SU-DHL-6 (cell line): ENCODE data around the gene NIPA2.

Experiments used
- H2AFZ ChIP-seq: fragments of 200-600 bp; sonication (generic); 2 replicates; pipeline ENCODE4 v1.6.1; 2014; ENCODE audit warnings: low read depth, mild to moderate bottlenecking, moderate library complexity, mixed read lengths, antibody characterized with exemption, low read length; ENCODE audit not compliant: severe bottlenecking
- H3F3A ChIP-seq: fragments of 200-600 bp; shearing (Covaris generic); 2 replicates; pipeline ENCODE4 v1.6.0; 2016; ENCODE audit warnings: antibody characterized with exemption, mild to moderate bottlenecking; ENCODE audit not compliant: insufficient read depth
- H3K27ac ChIP-seq: fragments of 200-600 bp; sonication (generic); 2 replicates; pipeline ENCODE4 v1.5.1; 2016; ENCODE audit warnings: low read depth, mild to moderate bottlenecking, low read length, moderate library complexity, mixed read lengths
- H3K27me3 ChIP-seq: fragments of 200-600 bp; sonication (generic), shearing (Covaris generic); 2 replicates; pipeline ENCODE4 v1.6.0; 2014; ENCODE audit warnings: mild to moderate bottlenecking, low read length
- H3K36me3 ChIP-seq: fragments of 200-600 bp; sonication (generic); 2 replicates; pipeline ENCODE4 v1.6.1; 2014; ENCODE audit warnings: mild to moderate bottlenecking, low read length, mixed read lengths
- H3K4me2 ChIP-seq: fragments of 300-600, 200-600 bp; shearing (Covaris generic), sonication (generic); 2 replicates; pipeline ENCODE4 v1.6.0; 2014; ENCODE audit warnings: low read length, low read depth, mild to moderate bottlenecking; ENCODE audit not compliant: poor library complexity, severe bottlenecking
- H3K4me3 ChIP-seq: fragments of 200-600 bp; sonication (generic); 2 replicates; pipeline ENCODE4 v1.5.1; 2014; ENCODE audit warnings: antibody characterized with exemption, low read length, mild to moderate bottlenecking, mixed read lengths; ENCODE audit not compliant: insufficient read depth, poor library complexity, severe bottlenecking
- H3K79me2 ChIP-seq: fragments of 200-600 bp; sonication (generic); 2 replicates; pipeline ENCODE4 v1.6.1; 2014; ENCODE audit warnings: mild to moderate bottlenecking, low read length, moderate library complexity; ENCODE audit not compliant: insufficient read depth
- H3K9ac ChIP-seq: fragments of 200-600 bp; sonication (generic); 2 replicates; pipeline ENCODE4 v1.7.0; 2014; ENCODE audit warnings: mild to moderate bottlenecking, low read length
- H3K9me2 ChIP-seq: fragments of 200-600 bp; sonication (generic); replicated peaks from 2 replicates; pipeline ENCODE4 v1.6.1; 2014; ENCODE audit warnings: low read length; ENCODE audit not compliant: insufficient read depth
- H3K9me3 ChIP-seq: fragments of 200-600 bp; sonication (generic); 2 replicates; pipeline ENCODE4 v1.6.1; 2014; ENCODE audit warnings: low read length, mixed read lengths; ENCODE audit not compliant: insufficient read depth
- H4K20me1 ChIP-seq: fragments of 200-600 bp; sonication (generic); 2 replicates; pipeline ENCODE4 v1.6.1; 2014; ENCODE audit warnings: low read depth, mild to moderate bottlenecking, antibody characterized with exemption, low read length, moderate library complexity, mixed read lengths
- EZH2phosphoT487 ChIP-seq: fragments of 200-600 bp; sonication (generic), shearing (Covaris generic); conservative IDR thresholded peaks from 2 replicates; pipeline ENCODE4 v1.6.1; 2018; ENCODE audit warnings: mild to moderate bottlenecking, antibody characterized with exemption, low read length, moderate library complexity, mixed read lengths
- TF ChIP-seq, protein P1 (sequence below): fragments of 200-600 bp; sonication (generic); IDR thresholded peaks from one replicate; pipeline ENCODE4 v1.5.1; 2017; ENCODE audit warnings: antibody characterized with exemption, mild to moderate bottlenecking, low read length, moderate library complexity; ENCODE audit not compliant: insufficient read depth, poor library complexity, severe bottlenecking

Gene NIPA2

DNA sequence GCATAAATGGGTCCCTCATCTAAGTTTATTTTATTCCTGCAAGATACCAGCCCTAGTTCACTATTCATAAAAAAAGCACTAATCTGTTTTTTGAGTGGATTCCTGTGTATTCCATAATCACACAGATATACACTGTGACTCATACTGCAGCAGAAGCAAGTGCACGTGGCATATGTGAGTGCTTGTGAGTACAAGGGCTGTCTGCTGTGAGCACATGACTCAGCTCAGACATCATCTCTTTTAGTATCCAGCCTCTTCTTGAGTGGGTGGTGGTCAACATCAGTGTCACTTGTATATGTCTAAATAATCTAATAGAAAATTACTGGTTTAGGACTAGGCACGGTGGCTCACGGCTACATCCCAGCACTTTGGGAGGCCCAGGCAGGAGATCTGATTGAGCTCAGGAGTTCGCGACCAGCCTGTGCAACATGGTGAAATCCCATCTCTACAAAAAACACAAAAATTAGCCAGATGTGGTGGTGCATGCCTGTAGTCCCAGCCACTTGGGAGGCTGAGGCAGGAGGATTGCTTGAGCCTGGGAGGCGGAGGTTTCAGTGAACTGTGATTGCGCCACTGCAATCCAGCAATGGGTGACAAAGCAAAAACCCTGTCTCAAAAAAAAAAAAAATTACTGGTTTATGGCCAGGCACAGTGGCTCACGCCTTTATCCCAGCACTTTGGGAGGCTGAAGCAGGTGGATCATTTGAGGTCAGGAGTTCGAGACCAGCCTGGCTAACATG, 49.8 kb downstream of the NIPA2 start:
- TF ChIP-seq EZH2phosphoT487: no peak
- TF ChIP-seq, protein P1, sequence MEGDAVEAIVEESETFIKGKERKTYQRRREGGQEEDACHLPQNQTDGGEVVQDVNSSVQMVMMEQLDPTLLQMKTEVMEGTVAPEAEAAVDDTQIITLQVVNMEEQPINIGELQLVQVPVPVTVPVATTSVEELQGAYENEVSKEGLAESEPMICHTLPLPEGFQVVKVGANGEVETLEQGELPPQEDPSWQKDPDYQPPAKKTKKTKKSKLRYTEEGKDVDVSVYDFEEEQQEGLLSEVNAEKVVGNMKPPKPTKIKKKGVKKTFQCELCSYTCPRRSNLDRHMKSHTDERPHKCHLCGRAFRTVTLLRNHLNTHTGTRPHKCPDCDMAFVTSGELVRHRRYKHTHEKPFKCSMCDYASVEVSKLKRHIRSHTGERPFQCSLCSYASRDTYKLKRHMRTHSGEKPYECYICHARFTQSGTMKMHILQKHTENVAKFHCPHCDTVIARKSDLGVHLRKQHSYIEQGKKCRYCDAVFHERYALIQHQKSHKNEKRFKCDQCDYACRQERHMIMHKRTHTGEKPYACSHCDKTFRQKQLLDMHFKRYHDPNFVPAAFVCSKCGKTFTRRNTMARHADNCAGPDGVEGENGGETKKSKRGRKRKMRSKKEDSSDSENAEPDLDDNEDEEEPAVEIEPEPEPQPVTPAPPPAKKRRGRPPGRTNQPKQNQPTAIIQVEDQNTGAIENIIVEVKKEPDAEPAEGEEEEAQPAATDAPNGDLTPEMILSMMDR: no peak
- Histone ChIP-seq H3K79me2 (no peaks in the 10 kb centered on the region), H3K27ac (no peak overlapping the region), H4K20me1 (no peaks in the 10 kb centered on the region), H3K4me3 (no peak overlapping the region), H3K4me2 (no peak overlapping the region), H3K9me3 (no peaks in the 10 kb centered on the region), H3K27me3 (no peaks in the 10 kb centered on the region), H2AFZ (no peak overlapping the region), H3K36me3 (no peaks in the 10 kb centered on the region), H3K9ac (no peak overlapping the region), H3K9me2 (no peaks in the 10 kb centered on the region), H3F3A (no peaks in the 10 kb centered on the region)

DNA sequence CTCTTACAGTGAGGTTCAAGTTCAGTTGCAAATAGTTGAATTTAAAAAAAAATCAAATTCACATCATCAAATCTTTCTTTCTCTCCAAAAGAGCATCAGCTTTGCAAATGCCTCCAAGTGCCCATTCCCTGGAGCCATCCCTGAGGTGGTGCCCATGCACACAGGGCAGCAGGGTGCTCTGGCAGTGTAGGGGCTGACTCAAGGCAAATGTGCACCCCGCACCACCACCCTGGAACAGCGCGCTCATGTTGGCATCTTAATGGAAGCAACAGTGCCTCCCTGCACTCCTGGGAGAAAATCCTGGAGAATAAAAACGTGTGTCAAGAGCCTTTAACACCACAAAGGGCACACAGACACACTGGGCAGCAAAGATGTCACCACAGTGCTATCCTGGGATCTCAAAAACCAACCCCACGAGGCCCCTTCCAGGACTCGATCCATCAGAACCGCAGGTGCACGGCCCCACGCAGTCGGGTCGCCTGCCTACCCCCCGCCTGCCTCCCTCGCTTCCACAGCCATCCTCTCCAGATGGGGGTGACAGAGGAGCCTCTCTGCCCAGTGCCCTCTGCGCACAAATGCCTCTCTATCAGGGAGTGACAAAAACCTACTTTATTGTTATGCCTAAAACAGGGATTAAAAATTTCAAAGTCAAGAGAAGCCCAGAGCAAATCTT, 50.8 kb downstream of the NIPA2 start:
- H3K9me2 ChIP-seq: no peaks in the 10 kb centered on the region
- H3K9ac ChIP-seq: no peak overlapping the region
- H3K27me3 ChIP-seq: no peaks in the 10 kb centered on the region
- H3F3A ChIP-seq: no peaks in the 10 kb centered on the region
- TF ChIP-seq, protein P1: no peak
- no peak for TF ChIP-seq EZH2phosphoT487
- H4K20me1 ChIP-seq: no peaks in the 10 kb centered on the region
- no peak overlapping the region for H2AFZ ChIP-seq
- H3K9me3 ChIP-seq: no peaks in the 10 kb centered on the region
- no peak overlapping the region for H3K4me3 ChIP-seq
- no peaks in the 10 kb centered on the region for H3K79me2 ChIP-seq
- no peak overlapping the region for H3K4me2 ChIP-seq
- no peaks in the 10 kb centered on the region for H3K36me3 ChIP-seq
- no peak overlapping the region for H3K27ac ChIP-seq

DNA sequence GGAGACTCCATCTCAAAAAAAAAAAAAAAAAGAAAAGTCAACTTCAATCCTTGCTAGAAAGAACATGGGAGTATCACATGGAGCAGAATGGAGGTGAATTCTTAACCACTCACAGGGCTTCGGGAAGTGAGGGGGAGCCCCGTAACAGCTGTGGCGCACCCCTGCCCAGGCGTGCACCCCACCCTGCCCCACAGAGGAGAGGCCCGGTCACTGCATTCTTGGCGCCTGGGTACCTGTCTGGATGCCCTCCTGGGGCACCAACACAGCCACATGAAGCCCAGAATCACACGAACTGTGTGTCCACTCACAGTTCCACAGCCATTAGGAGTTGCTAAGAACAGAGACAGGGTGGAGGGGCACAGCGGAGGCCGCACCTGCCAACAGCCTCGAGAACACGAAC, 51.8 kb downstream of the NIPA2 start:
- Histone ChIP-seq H3K27me3 (no peaks in the 10 kb centered on the region), H3K9me2 (no peaks in the 10 kb centered on the region), H3K79me2 (no peaks in the 10 kb centered on the region), H3K9me3 (no peaks in the 10 kb centered on the region), H3K27ac (no peak overlapping the region), H3K4me2 (no peak overlapping the region), H3K36me3 (no peaks in the 10 kb centered on the region), H2AFZ (no peak overlapping the region), H4K20me1 (no peaks in the 10 kb centered on the region), H3K4me3 (no peak overlapping the region), H3K9ac (no peak overlapping the region), H3F3A (no peaks in the 10 kb centered on the region)
- TF ChIP-seq EZH2phosphoT487: no peak
- TF ChIP-seq, protein P1: no peak
